ENCODE measurements around the gene ACO1.
"Not testable (repeated sequence)": the region's sequence is repeated elsewhere in the genome, so short reads cannot be mapped to it uniquely, and the experiment has no call there.

Gene ACO1

GRCh38 chr9:32384364-32385151 lies at the start of gene ACO1:
ACO1 (plus strand) TSS chr9:32384643; CDS start chr9:32405507, 20,864 bp downstream.
- peak; percentile 89 for DNase-seq

- no peak for DNase-seq
These were observed 49.2 kb upstream of the ACO1 start for GRCh38 chr9:32334916-32335895.

GRCh38 chr9:32339424-32339823 lies 45.0 kb upstream of the ACO1 start:
- no peak for DNase-seq

- no peak for DNase-seq
These were observed 44.1 kb upstream of the ACO1 start for GRCh38 chr9:32340361-32340760.

- DNase-seq: no peak
These were observed 39.8 kb upstream of the ACO1 start for GRCh38 chr9:32344551-32345182.

- DNase-seq: no peak
These were observed 39.2 kb upstream of the ACO1 start for GRCh38 chr9:32345243-32345642.

GRCh38 chr9:32347571-32347970 lies 36.9 kb upstream of the ACO1 start:
- DNase-seq: no peak

- DNase-seq: no peak
These were observed 36.2 kb upstream of the ACO1 start for GRCh38 chr9:32348106-32348695.

- DNase-seq: no peak
These were observed 35.4 kb upstream of the ACO1 start for GRCh38 chr9:32349013-32349412.

- DNase-seq: no peak
These were observed 33.8 kb upstream of the ACO1 start for GRCh38 chr9:32350682-32351081.

- no peak for DNase-seq
These were observed 32.6 kb upstream of the ACO1 start for GRCh38 chr9:32351845-32352244.

GRCh38 chr9:32353476-32353875 lies 31.0 kb upstream of the ACO1 start:
- DNase-seq: not testable (repeated sequence)

GRCh38 chr9:32359452-32359851 lies 25.0 kb upstream of the ACO1 start:
- DNase-seq: no peak

GRCh38 chr9:32360983-32361673 lies 23.3 kb upstream of the ACO1 start:
- no peak for DNase-seq

GRCh38 chr9:32371279-32371678 lies 13.2 kb upstream of the ACO1 start:
- DNase-seq: no peak

- no peak for DNase-seq
These were observed 12.8 kb upstream of the ACO1 start for GRCh38 chr9:32371679-32372078.

GRCh38 chr9:32376285-32376684 lies 8.2 kb upstream of the ACO1 start:
- DNase-seq: no peak

- peak; percentile 74 for DNase-seq
These were observed 5.9 kb upstream of the ACO1 start for GRCh38 chr9:32378496-32378895.

- DNase-seq: peak; percentile 80
These were observed 5.3 kb upstream of the ACO1 start for GRCh38 chr9:32378993-32379729.

- no peak for DNase-seq
These were observed 3.5 kb upstream of the ACO1 start for GRCh38 chr9:32380944-32381343.

GRCh38 chr9:32382565-32383320 lies 1.7 kb upstream of the ACO1 start:
- DNase-seq: no peak
